Erythroblast (primary cell): ENCODE measurements around the gene CREM.

Source experiments
- DNase-seq, 2 experiments: peaks; one replicate each; lab custom pipeline; 2025; lab: John Stamatoyannopoulos, UW
- GATA1 ChIP-seq: IDR thresholded peaks from 2 replicates; pipeline ENCODE4 v1.6.1; 2011; ENCODE audit warnings: low read depth, mild to moderate bottlenecking, control low read depth, low read length, moderate library complexity
- POLR2A ChIP-seq: IDR thresholded peaks from 2 replicates; pipeline ENCODE4 v1.6.1; 2011; ENCODE audit warnings: mild to moderate bottlenecking, low read length

The CREM gene

DNA sequence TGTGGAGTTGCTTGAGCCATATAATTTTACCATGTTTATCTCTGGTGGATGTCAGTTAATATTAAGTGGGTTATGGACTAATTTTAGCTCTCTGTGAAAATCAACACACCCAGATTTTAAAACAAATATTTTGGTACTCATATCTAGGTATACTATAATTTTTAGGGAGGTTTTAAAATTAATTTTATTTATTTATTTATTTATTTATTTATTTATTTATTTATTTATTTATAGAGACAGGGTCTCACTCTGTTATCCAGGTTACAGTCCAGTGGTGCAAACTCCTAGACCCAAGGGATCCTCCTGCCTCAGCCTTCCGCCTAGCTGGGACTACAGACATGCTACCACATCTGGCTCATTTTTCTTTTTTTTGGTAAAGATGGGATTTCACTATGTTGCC, 7.3 kb upstream of the CREM start:
- DNase-seq = no peak
- TF ChIP-seq GATA1 = no peak
- no peak for TF ChIP-seq POLR2A

- TF ChIP-seq GATA1 = no peak
- TF ChIP-seq POLR2A = no peak
These were observed 2.1 kb upstream of the CREM start for GRCh38 chr10:35124540-35124939.

GRCh38 chr10:35126062-35126529, 550 bp upstream of the CREM start:
- TF ChIP-seq GATA1 (no peak), POLR2A (no peak)
- no peak for DNase-seq

More at GRCh38 chr10:35124540-35124939, 2.1 kb upstream of the CREM start:
- no peak for DNase-seq

DNA sequence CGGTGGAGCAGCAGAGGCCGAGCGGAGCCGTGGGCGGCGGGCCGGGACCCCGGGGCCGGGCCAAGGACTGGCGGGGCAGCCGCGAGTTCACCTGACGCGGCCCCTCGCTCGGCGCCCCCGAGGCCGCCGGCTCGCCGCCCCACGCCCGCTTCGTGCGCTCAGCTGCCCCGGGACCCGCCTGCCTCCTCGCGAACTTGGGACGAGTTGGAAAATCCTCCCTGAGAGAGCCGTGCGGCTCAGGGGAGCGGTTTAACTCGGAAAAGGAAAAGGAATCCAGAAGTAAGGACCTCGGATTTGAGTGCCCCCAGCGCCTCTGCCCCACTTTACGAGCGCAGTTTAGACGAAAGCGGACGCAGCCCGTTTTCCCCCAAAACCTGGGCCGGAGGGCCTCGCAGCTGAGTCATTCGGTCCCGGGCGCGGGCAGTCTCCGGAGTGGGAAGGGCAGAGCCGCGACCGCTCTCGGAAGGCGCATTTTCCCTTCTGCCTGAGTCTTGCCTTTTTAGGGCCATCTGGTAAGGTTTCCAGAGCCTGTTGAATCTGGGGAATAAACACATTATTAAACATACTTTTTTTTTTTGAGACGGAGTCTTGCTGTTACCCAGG, 744 bp downstream of the CREM start:
- DNase-seq = peak; percentile 78 to 89
- TF ChIP-seq GATA1 = no peak
- TF ChIP-seq POLR2A = peak; percentile 67

- DNase-seq = peak in 1 of 2 experiments; percentile 12
- no peak for TF ChIP-seq GATA1
- no peak for TF ChIP-seq POLR2A
These were observed 2.6 kb downstream of the CREM start for GRCh38 chr10:35129185-35129674.

DNA sequence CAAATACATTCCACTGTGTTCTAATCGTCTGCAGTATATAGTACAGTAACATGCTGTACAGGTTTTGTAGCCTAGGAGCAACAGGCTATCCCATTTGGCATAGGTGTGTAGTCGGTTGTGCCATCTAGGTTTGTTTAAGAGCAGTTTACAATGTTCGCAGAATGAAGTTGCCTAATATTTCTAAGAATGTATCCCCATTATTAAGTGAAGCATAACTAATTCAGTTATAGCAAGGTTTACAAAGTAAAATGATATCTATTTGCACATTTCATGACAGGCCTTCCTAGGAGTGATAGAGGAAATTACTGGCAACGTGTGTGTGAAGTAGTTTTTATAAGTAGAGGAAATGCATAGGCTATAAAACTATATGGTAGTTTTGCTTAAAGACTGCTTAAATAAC, 4.0 kb downstream of the CREM start:
- DNase-seq = no peak
- TF ChIP-seq GATA1 (no peak), POLR2A (no peak)

GRCh38 chr10:35132727-35133126, 6.1 kb downstream of the CREM start:
- TF ChIP-seq GATA1 = no peak
- TF ChIP-seq POLR2A = no peak
- DNase-seq = no peak

- DNase-seq = no peak
- TF ChIP-seq POLR2A = no peak
- no peak for TF ChIP-seq GATA1
These were observed 6.9 kb downstream of the CREM start for GRCh38 chr10:35133586-35133985.

- TF ChIP-seq POLR2A (no peak), GATA1 (no peak)
- no peak for DNase-seq
These were observed 9.2 kb downstream of the CREM start for GRCh38 chr10:35135861-35136260.

GRCh38 chr10:35136263-35136815, 9.7 kb downstream of the CREM start:
- no peak for DNase-seq
- TF ChIP-seq POLR2A = no peak
- no peak for TF ChIP-seq GATA1

DNA sequence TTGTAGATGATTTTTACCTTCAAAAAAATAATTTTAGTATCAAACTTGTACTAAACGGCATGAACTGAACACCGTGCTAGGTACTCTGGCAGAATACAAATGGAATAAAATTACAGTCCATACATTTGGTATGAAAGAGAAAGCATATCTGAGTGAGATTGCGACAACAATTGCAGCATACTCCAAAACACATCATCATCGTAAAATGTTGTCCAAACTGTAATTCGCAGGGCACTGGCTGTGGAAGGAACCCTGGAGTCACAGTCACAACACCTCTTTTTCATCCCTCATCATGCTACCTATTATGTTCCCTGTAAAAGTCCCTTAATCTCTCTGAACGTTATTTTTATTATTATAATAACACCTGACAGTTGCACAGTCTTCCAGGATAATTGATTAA, 13.5 kb downstream of the CREM start:
- no peak for TF ChIP-seq GATA1
- TF ChIP-seq POLR2A = no peak
- peak in 1 of 2 experiments; percentile 12 for DNase-seq

GRCh38 chr10:35140727-35141126, 14.1 kb downstream of the CREM start:
- DNase-seq = peak; percentile 37 to 72
- no peak for TF ChIP-seq POLR2A
- TF ChIP-seq GATA1 = no peak

GRCh38 chr10:35150308-35150707, 23.7 kb downstream of the CREM start:
- TF ChIP-seq GATA1 = no peak
- TF ChIP-seq POLR2A = no peak
- no peak for DNase-seq

- TF ChIP-seq GATA1 = no peak
- DNase-seq = no peak
These were observed 26.3 kb downstream of the CREM start for GRCh38 chr10:35152992-35153391.

DNA sequence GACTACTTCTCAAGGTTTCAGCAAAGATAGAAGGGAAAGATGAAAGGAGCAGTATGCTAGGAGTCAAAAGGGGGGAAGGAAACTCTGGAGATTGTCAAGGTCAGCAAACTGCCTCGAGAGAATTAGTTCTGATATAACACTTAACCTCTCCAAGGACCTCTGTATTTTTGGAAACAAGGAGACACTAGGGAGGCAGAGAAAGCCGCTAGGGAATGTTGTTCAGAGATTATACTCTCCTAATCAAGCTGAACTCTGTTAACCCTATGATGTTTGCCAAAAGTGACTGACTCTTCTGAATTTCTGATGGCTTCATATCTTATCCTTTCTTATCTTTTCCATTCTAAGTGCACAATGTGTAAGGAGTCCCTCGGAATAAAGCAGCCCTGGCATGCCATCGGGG, 27.1 kb downstream of the CREM start:
- TF ChIP-seq POLR2A (no peak), GATA1 (no peak)
- DNase-seq = no peak
